ENCODE data around the gene GRM8. TPM values are rescaled to one million over a fixed set of nuclear protein-coding genes. Genes with fewer than 3 reads are reported as not detected.
"Not testable (repeated sequence)": the region's sequence is repeated elsewhere in the genome, so short reads cannot be mapped to it uniquely, and the experiment has no call there.

GRM8 gene
- polyA plus RNA-seq, 1 donor (not counting 4 experiments of a cell fraction or from before 2014, with no cell fraction given): not detected

DNA sequence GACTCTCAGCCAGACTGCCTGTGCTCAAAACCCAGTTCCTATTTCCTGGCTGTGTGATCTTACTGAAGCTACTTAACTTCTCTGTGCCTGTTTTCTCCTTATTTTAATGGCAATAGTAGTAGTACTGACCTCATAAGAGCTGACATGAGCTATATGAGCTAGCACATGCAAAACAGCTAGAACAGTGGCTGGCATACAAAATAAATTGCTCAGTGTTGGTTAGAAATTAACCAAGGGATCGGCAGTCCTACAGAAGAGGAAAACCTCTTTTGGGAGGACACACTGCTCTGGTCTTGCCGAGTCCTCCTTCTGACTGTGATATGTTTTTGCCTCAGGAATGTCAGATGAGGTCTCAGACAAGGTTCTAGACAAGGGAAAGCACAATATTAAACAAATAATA, 322.6 kb downstream of the GRM8 start:
- dilution Hi-C loops (cut with MboI; ENCODE audit: extremely low pct_ligation_motif_present, low sequenced_read_pairs): no loop called here
- no peak for DNase-seq (ENCODE audit: low read depth, low spot score)
- TF ChIP-seq, protein P1, sequence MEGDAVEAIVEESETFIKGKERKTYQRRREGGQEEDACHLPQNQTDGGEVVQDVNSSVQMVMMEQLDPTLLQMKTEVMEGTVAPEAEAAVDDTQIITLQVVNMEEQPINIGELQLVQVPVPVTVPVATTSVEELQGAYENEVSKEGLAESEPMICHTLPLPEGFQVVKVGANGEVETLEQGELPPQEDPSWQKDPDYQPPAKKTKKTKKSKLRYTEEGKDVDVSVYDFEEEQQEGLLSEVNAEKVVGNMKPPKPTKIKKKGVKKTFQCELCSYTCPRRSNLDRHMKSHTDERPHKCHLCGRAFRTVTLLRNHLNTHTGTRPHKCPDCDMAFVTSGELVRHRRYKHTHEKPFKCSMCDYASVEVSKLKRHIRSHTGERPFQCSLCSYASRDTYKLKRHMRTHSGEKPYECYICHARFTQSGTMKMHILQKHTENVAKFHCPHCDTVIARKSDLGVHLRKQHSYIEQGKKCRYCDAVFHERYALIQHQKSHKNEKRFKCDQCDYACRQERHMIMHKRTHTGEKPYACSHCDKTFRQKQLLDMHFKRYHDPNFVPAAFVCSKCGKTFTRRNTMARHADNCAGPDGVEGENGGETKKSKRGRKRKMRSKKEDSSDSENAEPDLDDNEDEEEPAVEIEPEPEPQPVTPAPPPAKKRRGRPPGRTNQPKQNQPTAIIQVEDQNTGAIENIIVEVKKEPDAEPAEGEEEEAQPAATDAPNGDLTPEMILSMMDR (optimal IDR thresholded peaks at IDR 0.05 in 1 of 3, IDR thresholded peaks at IDR 0.05 in 1 of 3, conservative IDR thresholded peaks at IDR 0.05 in 1 of 3; ENCODE audit: extremely low read depth in 1 of 3, insufficient read depth in 2 of 3, low read length in 3 of 3): no peak
- TF ChIP-seq EZH2 (IDR thresholded peaks at IDR 0.05; ENCODE audit: low read length): no peak
- Histone ChIP-seq H2AFZ (ENCODE audit: control insufficient read depth, low read length) (no peak overlapping the region), H3K4me1 (ENCODE audit: control insufficient read depth, extremely low read depth, insufficient read depth, low read length) (no peaks in the 10 kb centered on the region), H4K20me1 (ENCODE audit: control insufficient read depth, extremely low read depth, insufficient read depth, low read length) (no peaks in the 10 kb centered on the region), H3K27me3 (ENCODE audit: control insufficient read depth, extremely low read depth, insufficient read depth, low read length) (no peaks in the 10 kb centered on the region), H3K4me3 (ENCODE audit: control insufficient read depth in 2 of 3, extremely low read depth in 1 of 3, insufficient read depth in 2 of 3, low read depth in 1 of 3, low read length in 3 of 3) (no peak overlapping the region), H3K79me2 (ENCODE audit: control insufficient read depth, insufficient read depth, low read length) (no peaks in the 10 kb centered on the region), H3K9me3 (ENCODE audit: control insufficient read depth, low read depth, low read length) (no peaks in the 10 kb centered on the region), H3K9me1 (ENCODE audit: control insufficient read depth, extremely low read depth, insufficient read depth, low read length) (no peaks in the 10 kb centered on the region), H3K9ac (ENCODE audit: control insufficient read depth, extremely low read depth, insufficient read depth, low read length) (no peak overlapping the region), H3K36me3 (ENCODE audit: control insufficient read depth in 2 of 2, extremely low read depth in 1 of 2, insufficient read depth in 2 of 2, low read length in 2 of 2) (no peaks in the 10 kb centered on the region), H3K27ac (ENCODE audit: control insufficient read depth, insufficient read depth, low read length) (no peak overlapping the region), H3K4me2 (ENCODE audit: control insufficient read depth, extremely low read depth, insufficient read depth, low read depth, low read length) (no peak overlapping the region)
- no peak for FAIRE-seq

DNA sequence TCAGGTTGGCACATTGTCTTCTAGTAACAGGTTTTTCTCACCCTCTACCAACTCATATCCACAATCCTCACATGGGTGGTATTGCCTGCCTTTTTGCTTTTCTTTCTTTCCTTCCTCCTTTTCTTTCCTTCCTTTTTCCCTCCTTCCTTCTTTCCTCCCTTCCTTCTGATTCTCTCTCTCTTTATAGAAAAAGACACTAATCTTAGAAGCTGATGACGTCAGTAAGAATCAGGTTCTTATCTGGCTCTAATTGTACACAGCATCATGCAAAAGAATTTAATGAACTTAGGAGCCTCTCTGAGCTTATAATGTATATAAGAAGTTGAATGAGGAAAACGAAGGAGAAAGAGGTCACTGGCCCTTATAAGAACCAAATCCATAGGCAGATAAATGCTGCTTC, 328.3 kb downstream of the GRM8 start:
- DNase-seq (ENCODE audit: low read depth, low spot score) (no peak), FAIRE-seq (no peak)
- Histone ChIP-seq H3K27ac (ENCODE audit: control insufficient read depth, insufficient read depth, low read length) (no peak overlapping the region), H3K4me1 (ENCODE audit: control insufficient read depth, extremely low read depth, insufficient read depth, low read length) (no peaks in the 10 kb centered on the region), H3K9ac (ENCODE audit: control insufficient read depth, extremely low read depth, insufficient read depth, low read length) (no peak overlapping the region), H3K9me1 (ENCODE audit: control insufficient read depth, extremely low read depth, insufficient read depth, low read length) (no peaks in the 10 kb centered on the region), H3K4me3 (ENCODE audit: control insufficient read depth in 2 of 3, extremely low read depth in 1 of 3, insufficient read depth in 2 of 3, low read depth in 1 of 3, low read length in 3 of 3) (no peak overlapping the region), H3K79me2 (ENCODE audit: control insufficient read depth, insufficient read depth, low read length) (no peaks in the 10 kb centered on the region), H3K27me3 (ENCODE audit: control insufficient read depth, extremely low read depth, insufficient read depth, low read length) (no peaks in the 10 kb centered on the region), H2AFZ (ENCODE audit: control insufficient read depth, low read length) (no peak overlapping the region), H3K36me3 (ENCODE audit: control insufficient read depth in 2 of 2, extremely low read depth in 1 of 2, insufficient read depth in 2 of 2, low read length in 2 of 2) (no peaks in the 10 kb centered on the region), H3K9me3 (ENCODE audit: control insufficient read depth, low read depth, low read length) (no peaks in the 10 kb centered on the region), H4K20me1 (ENCODE audit: control insufficient read depth, extremely low read depth, insufficient read depth, low read length) (no peaks in the 10 kb centered on the region), H3K4me2 (ENCODE audit: control insufficient read depth, extremely low read depth, insufficient read depth, low read depth, low read length) (no peak overlapping the region)
- TF ChIP-seq EZH2 (IDR thresholded peaks at IDR 0.05; ENCODE audit: low read length): no peak
- dilution Hi-C loops (cut with MboI; ENCODE audit: extremely low pct_ligation_motif_present, low sequenced_read_pairs): no loop called here

DNA sequence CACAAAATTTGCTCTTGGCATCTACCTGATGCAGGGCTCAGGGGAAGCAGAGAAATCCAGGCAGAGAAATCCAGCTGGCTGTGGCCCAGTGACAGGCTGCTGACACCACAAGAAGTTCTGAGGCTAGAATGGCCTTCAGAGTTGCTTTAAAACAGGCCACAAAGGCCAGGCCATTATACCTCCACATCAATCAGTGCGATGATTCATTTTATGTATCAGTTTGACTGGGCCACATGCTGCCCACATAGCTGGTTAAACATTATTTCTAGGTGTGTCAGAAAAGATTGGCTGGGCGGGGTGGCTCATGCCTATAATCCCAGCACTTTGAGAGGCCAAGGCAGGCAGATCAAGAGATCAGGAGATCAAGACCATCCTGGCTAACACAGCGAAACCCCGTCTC, 341.1 kb downstream of the GRM8 start:
- H2AFZ ChIP-seq (ENCODE audit: control insufficient read depth, low read length); H3K4me2 ChIP-seq (ENCODE audit: control insufficient read depth, extremely low read depth, insufficient read depth, low read depth, low read length); DNase-seq (ENCODE audit: low read depth, low spot score); H3K27me3 ChIP-seq (ENCODE audit: control insufficient read depth, extremely low read depth, insufficient read depth, low read length); H3K9me3 ChIP-seq (ENCODE audit: control insufficient read depth, low read depth, low read length); dilution Hi-C loops (cut with MboI; ENCODE audit: extremely low pct_ligation_motif_present, low sequenced_read_pairs); H3K9ac ChIP-seq (ENCODE audit: control insufficient read depth, extremely low read depth, insufficient read depth, low read length); H3K79me2 ChIP-seq (ENCODE audit: control insufficient read depth, insufficient read depth, low read length); FAIRE-seq; H3K27ac ChIP-seq (ENCODE audit: control insufficient read depth, insufficient read depth, low read length); H4K20me1 ChIP-seq (ENCODE audit: control insufficient read depth, extremely low read depth, insufficient read depth, low read length); H3K4me1 ChIP-seq (ENCODE audit: control insufficient read depth, extremely low read depth, insufficient read depth, low read length); H3K4me3 ChIP-seq (ENCODE audit: control insufficient read depth in 2 of 3, extremely low read depth in 1 of 3, insufficient read depth in 2 of 3, low read depth in 1 of 3, low read length in 3 of 3); H3K9me1 ChIP-seq (ENCODE audit: control insufficient read depth, extremely low read depth, insufficient read depth, low read length); H3K36me3 ChIP-seq (ENCODE audit: control insufficient read depth in 2 of 2, extremely low read depth in 1 of 2, insufficient read depth in 2 of 2, low read length in 2 of 2): not testable (repeated sequence)

DNA sequence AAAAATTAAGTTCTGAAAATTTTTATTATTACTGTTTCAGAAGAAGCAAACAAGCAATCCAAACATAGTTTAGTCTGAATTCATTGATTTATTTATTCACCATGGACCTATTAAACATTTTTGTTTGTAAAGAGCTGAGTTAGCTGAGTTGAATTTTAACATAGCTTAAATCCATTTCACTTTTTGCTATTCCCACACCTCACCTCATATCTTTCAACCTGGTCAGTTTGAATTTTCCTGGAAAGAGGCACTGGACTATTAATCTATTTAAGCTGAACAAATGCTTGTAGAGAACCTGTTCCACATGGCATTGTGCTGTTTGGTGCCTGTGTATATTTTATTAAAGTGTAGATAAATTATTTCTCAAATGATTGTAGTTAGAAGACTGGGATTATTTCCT, 344.2 kb downstream of the GRM8 start:
- H3K27me3 ChIP-seq (ENCODE audit: control insufficient read depth, extremely low read depth, insufficient read depth, low read length); H3K27ac ChIP-seq (ENCODE audit: control insufficient read depth, insufficient read depth, low read length); H2AFZ ChIP-seq (ENCODE audit: control insufficient read depth, low read length); H3K4me3 ChIP-seq (ENCODE audit: control insufficient read depth in 2 of 3, extremely low read depth in 1 of 3, insufficient read depth in 2 of 3, low read depth in 1 of 3, low read length in 3 of 3); H3K4me2 ChIP-seq (ENCODE audit: control insufficient read depth, extremely low read depth, insufficient read depth, low read depth, low read length); H3K79me2 ChIP-seq (ENCODE audit: control insufficient read depth, insufficient read depth, low read length); H3K36me3 ChIP-seq (ENCODE audit: control insufficient read depth in 2 of 2, extremely low read depth in 1 of 2, insufficient read depth in 2 of 2, low read length in 2 of 2); H4K20me1 ChIP-seq (ENCODE audit: control insufficient read depth, extremely low read depth, insufficient read depth, low read length); H3K9me3 ChIP-seq (ENCODE audit: control insufficient read depth, low read depth, low read length); dilution Hi-C loops (cut with MboI; ENCODE audit: extremely low pct_ligation_motif_present, low sequenced_read_pairs); FAIRE-seq; H3K9me1 ChIP-seq (ENCODE audit: control insufficient read depth, extremely low read depth, insufficient read depth, low read length); H3K4me1 ChIP-seq (ENCODE audit: control insufficient read depth, extremely low read depth, insufficient read depth, low read length); H3K9ac ChIP-seq (ENCODE audit: control insufficient read depth, extremely low read depth, insufficient read depth, low read length); DNase-seq (ENCODE audit: low read depth, low spot score): not testable (repeated sequence)
